ENCODE results near the gene ABCA6. TPM values are rescaled to one million over a fixed set of nuclear protein-coding genes. Genes with fewer than 3 reads are reported as not detected.

ABCA6 gene
- total and polyA plus RNA-seq, 9 of the 15 experiments (the other 6 are each of a cell fraction or from before 2014, with no cell fraction given): 0.06 to 0.73 (median 0.15) TPM

- TF ChIP-seq ZNF395 (CRISPR knock-in tag; IDR thresholded peaks at IDR 0.05): peak; percentile 37; the same call in 1 of the 2 replicates
- TF ChIP-seq HDAC8 (tag; IDR thresholded peaks at IDR 0.05): no peak
- TF ChIP-seq ETV1 (tag; conservative IDR thresholded peaks at IDR 0.05; ENCODE audit: low read depth): peak; percentile 79
- TF ChIP-seq MYC (IDR thresholded peaks at IDR 0.05; ENCODE audit: low read depth, low read length): peak; percentile 54; the same call in 1 of the 2 replicates
- TF ChIP-seq MYC (CRISPR knock-in tag; IDR thresholded peaks at IDR 0.05; ENCODE audit: borderline replicate concordance, low read depth): no peak
- TF ChIP-seq HMGXB4 (CRISPR knock-in tag; IDR thresholded peaks at IDR 0.05): no peak
- TF ChIP-seq ATF7 (IDR thresholded peaks at IDR 0.05): peak; percentile 66; the same call in 1 of the 2 replicates
- no peak for TF ChIP-seq E4F1 (CRISPR knock-in tag; IDR thresholded peaks at IDR 0.05; ENCODE audit: borderline replicate concordance)
- TF ChIP-seq ZNF589 (CRISPR knock-in tag; IDR thresholded peaks at IDR 0.05; ENCODE audit: low read depth): peak; percentile 89
- TF ChIP-seq ZNF644 (tag; IDR thresholded peaks at IDR 0.05; ENCODE audit: low read depth): peak; percentile 30; the same call in 1 of the 2 replicates
- no peak for TF ChIP-seq PTTG1 (tag; IDR thresholded peaks at IDR 0.05; ENCODE audit: low read depth)
- no peak for TF ChIP-seq TFE3 (CRISPR knock-in tag; IDR thresholded peaks at IDR 0.05)
- no peak for TF ChIP-seq PCBP2 (IDR thresholded peaks at IDR 0.05; ENCODE audit: low read depth, low read length, poor library complexity, severe bottlenecking)
- no peak for TF ChIP-seq HNRNPK (IDR thresholded peaks at IDR 0.05; ENCODE audit: low read depth, low read length, poor library complexity, severe bottlenecking)
Measured at GRCh38 chr17:69175625-69176456, 34.1 kb upstream of the ABCA6 start (continued).

All from K562 (cell line).